AML-193 (cell line): Measurements from ENCODE around the gene PLEKHA5.

Experiments used
- DNase-seq, 2 experiments: peaks; one replicate each; lab custom pipeline; 2025; lab: John Stamatoyannopoulos, UW

PLEKHA5 gene

GRCh38 chr12:19230896-19231295 is 101.4 kb downstream of the PLEKHA5 start:
- DNase-seq: no peak

GRCh38 chr12:19234171-19234704 is 104.7 kb downstream of the PLEKHA5 start:
- peak; percentile 32 to 34 for DNase-seq

GRCh38 chr12:19234981-19235871 is 105.7 kb downstream of the PLEKHA5 start:
- no peak for DNase-seq

GRCh38 chr12:19236656-19237055 is 107.1 kb downstream of the PLEKHA5 start:
- no peak for DNase-seq

- DNase-seq: no peak
Measured at GRCh38 chr12:19238540-19238939, 109.0 kb downstream of the PLEKHA5 start.

- DNase-seq: no peak
Measured at GRCh38 chr12:19239102-19239501, 109.6 kb downstream of the PLEKHA5 start.

GRCh38 chr12:19239616-19240234 is 110.2 kb downstream of the PLEKHA5 start:
- DNase-seq: no peak

GRCh38 chr12:19242581-19242980 is 113.0 kb downstream of the PLEKHA5 start:
- DNase-seq: no peak

GRCh38 chr12:19243551-19243950 is 114.0 kb downstream of the PLEKHA5 start:
- DNase-seq: no peak

GRCh38 chr12:19244312-19244711 is 114.8 kb downstream of the PLEKHA5 start:
- DNase-seq: peak in 1 of 2 experiments; percentile 19

GRCh38 chr12:19245106-19245505 is 115.6 kb downstream of the PLEKHA5 start:
- DNase-seq: peak; percentile 66 to 74

- DNase-seq: peak; percentile 9 to 17
Measured at GRCh38 chr12:19245666-19246065, 116.1 kb downstream of the PLEKHA5 start.

- DNase-seq: no peak
Measured at GRCh38 chr12:19246933-19247332, 117.4 kb downstream of the PLEKHA5 start.

GRCh38 chr12:19248929-19249602 is 119.5 kb downstream of the PLEKHA5 start:
- no peak for DNase-seq

GRCh38 chr12:19251481-19252132 is 122.1 kb downstream of the PLEKHA5 start:
- DNase-seq: no peak

- no peak for DNase-seq
Measured at GRCh38 chr12:19260135-19260534, 130.6 kb downstream of the PLEKHA5 start.

- DNase-seq: no peak
Measured at GRCh38 chr12:19261773-19262172, 132.2 kb downstream of the PLEKHA5 start.

- no peak for DNase-seq
Measured at GRCh38 chr12:19263672-19264071, 134.1 kb downstream of the PLEKHA5 start.

GRCh38 chr12:19273482-19274330 is 144.2 kb downstream of the PLEKHA5 start:
- DNase-seq: peak in 1 of 2 experiments; percentile 19

GRCh38 chr12:19276767-19277166 is 147.2 kb downstream of the PLEKHA5 start:
- no peak for DNase-seq

- no peak for DNase-seq
Measured at GRCh38 chr12:19277711-19278110, 148.2 kb downstream of the PLEKHA5 start.
